Heart right ventricle (tissue), 16 donors: ENCODE data around the gene HTR3C. TPM values are rescaled to one million over a fixed set of nuclear protein-coding genes. Genes with fewer than 3 reads are reported as not detected.
"Not testable (repeated sequence)": the region's sequence is repeated elsewhere in the genome, so short reads cannot be mapped to it uniquely, and the experiment has no call there.

Experiments used
- ATAC-seq, 8 donors: fragments of 200-7000 bp; cut with Tn5 transposase; one replicate each; pipeline ENCODE4 v1.9.1; 2020; ENCODE audit warnings: mild to moderate bottlenecking in 8 of 8, moderate library complexity in 8 of 8, moderate number of reproducible peaks in 1 of 8
- DNase-seq, 2 donors: peaks; one replicate each; pipeline ENCODE4 v3.0.0-alpha.2; 2020
- H3K27ac ChIP-seq, 10 donors: fragments of 200-600 bp; sonication (generic) in 2 of 10; one replicate each; pipeline versions ENCODE4 v1.5.0 to v1.8.0; 2020 to 2022; ENCODE audit warnings: mild to moderate bottlenecking in 3 of 10
- H3K27me3 ChIP-seq, 7 donors: fragments of 200-600 bp; one replicate each; pipeline ENCODE4 v1.8.0; 2021 to 2022; ENCODE audit warnings: mild to moderate bottlenecking in 2 of 7
- H3K36me3 ChIP-seq, 9 donors: fragments of 200-600 bp; sonication (generic) in 1 of 9; one replicate each; pipeline versions ENCODE4 v1.5.0 to v1.8.0; 2020 to 2022; ENCODE audit warnings: mild to moderate bottlenecking in 2 of 9
- H3K4me1 ChIP-seq, 9 donors: fragments of 200-600 bp; sonication (generic) in 1 of 9; one replicate each; pipeline versions ENCODE4 v1.5.0 to v1.8.0; 2020 to 2022; ENCODE audit warnings: mild to moderate bottlenecking in 4 of 9
- H3K4me3 ChIP-seq, 10 donors: fragments of 200-600 bp; sonication (generic) in 2 of 10; one replicate each; pipeline versions ENCODE4 v1.5.0 to v1.8.0; 2020 to 2022; ENCODE audit warnings: mild to moderate bottlenecking in 7 of 10, moderate library complexity in 2 of 10
- H3K9me3 ChIP-seq, 11 donors: fragments of 200-600 bp in 10 of 11; sonication (generic) in 2 of 11; one replicate each; pipeline versions ENCODE4 v1.5.0 to v1.8.0; 2013 to 2022; ENCODE audit warnings: mild to moderate bottlenecking in 2 of 11, control low read depth in 1 of 11, moderate library complexity in 1 of 11
- WGBS, 2 donors: extraction: QIAGEN DNeasy Blood & Tissue Kit; methylation state at CpG; one replicate each; pipeline ENCODE4 v1.1.7; 2013; ENCODE audit warnings: inconsistent platforms in 1 of 2; 5-methylcytosine and 5-hydroxymethylcytosine counted together
- intact Hi-C, 10 donors: fragments of 100-400 bp; cut with DNase I; formaldehyde crosslinking; loops; one replicate each; pipeline versions ENCODE4 v1.11.1 to v1.14.2; 2022
- polyA plus RNA-seq, 2 donors: library from polyadenylated mRNA; stranded (reverse); fragments of 200-250 nt; gene quantifications; one replicate each; pipeline ENCODE4 v1.2.3, GENCODE V29; 2013
- total RNA-seq, 10 donors: library from RNA; stranded (reverse); fragmentation: NEBNext Ultra II Directional in 3 of 10; extraction: Animal tissue kit (Norgen Biotek cat#: 25700) in 3 of 10; gene quantifications; one replicate each; pipeline versions ENCODE4 v1.2.1 to v1.2.4, GENCODE V29; 2021 to 2023
- TF ChIP-seq, protein P1 (sequence below), 9 donors: fragments of 200-600 bp; sonication (generic) in 2 of 9; IDR thresholded peaks; one replicate each; pipeline versions ENCODE4 v1.5.0 to v1.8.0; 2021 to 2022; ENCODE audit warnings: antibody characterized with exemption in 9 of 9, mild to moderate bottlenecking in 5 of 9, moderate library complexity in 1 of 9
- donor health status: Arrhythmogenic right ventricular cardiomyopathy.
- donor health status: ischemic (EF 13 %, LVEDD 7.1; RV severe dilation, severe dysfunction).
- donor health status: healthy with polysubstance abuse.
- donor health status: DM: no; HTN: yes; CAD: no.
- donor health status: DM: no; HTN: no; CAD: no.
- donor health status: ischemic (EF 25% LVEDD 6.9; RV normal size, moderate dysfunction).
- donor health status: ischemic (EF 25% LVEDD 5.7; RV mildly dilated, moderate dysfunction).
- donor health status: healthy.
- donor health status: DM: yes; HTN: yes; CAD: no.
- donor health status: Ischemic cardiomyopathy.
- donor health status: ischemic (EF 35%, LVEDD 5.7; RV mildly dilated, moderate dysfunction).
- donor health status: nonischemic (EF 11% LVEDD 7.7; RV severe dilation, severe dysfunction).
- donor health status: DM: yes; HTN: yes; CAD: no.
- donor health status: PGD.
- donor health status: ischemic (EF 29% LVEDD 5.4; RV normal size, mild dysfunction).
- donor health status: nonischemic (EF 23%, LVEDD 6.1; RV moderate dilation, normal function).

Gene HTR3C
- total and polyA plus RNA-seq, 12 donors, result not detected

DNA sequence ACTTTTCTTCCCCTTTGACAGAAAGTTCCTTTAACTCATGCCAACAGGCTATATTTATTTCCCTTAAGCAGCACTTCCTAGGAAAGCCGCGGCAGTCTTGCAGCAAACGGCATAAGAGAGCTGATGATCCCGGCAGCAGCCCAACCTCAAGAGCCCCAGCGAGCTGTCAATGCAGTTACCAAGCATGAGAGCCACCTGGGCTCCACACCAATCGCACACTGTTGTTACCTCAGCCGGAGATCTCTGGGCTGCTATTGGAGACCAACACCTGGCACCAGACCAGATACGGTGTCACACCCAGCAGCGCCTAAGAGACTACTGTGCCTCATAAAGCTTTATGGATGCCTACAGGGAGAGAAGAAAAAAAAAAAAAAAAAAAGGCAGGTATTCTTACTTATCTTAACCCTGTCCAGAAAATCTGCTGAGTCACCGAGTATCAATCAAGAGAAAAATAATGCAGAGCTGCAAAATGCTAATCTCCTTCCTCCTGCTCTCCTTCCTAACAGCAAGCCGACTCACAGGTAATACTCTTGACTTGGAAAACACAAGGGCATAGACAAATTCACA, 46.8 kb upstream of the HTR3C start:
- ATAC-seq (peak in 7 of 8 donors; percentile 49 to 85 (median 70)), DNase-seq (peak; percentile 44 to 66)
- no peaks in the 10 kb centered on the region for H3K9me3 ChIP-seq
- TF ChIP-seq, protein P1, sequence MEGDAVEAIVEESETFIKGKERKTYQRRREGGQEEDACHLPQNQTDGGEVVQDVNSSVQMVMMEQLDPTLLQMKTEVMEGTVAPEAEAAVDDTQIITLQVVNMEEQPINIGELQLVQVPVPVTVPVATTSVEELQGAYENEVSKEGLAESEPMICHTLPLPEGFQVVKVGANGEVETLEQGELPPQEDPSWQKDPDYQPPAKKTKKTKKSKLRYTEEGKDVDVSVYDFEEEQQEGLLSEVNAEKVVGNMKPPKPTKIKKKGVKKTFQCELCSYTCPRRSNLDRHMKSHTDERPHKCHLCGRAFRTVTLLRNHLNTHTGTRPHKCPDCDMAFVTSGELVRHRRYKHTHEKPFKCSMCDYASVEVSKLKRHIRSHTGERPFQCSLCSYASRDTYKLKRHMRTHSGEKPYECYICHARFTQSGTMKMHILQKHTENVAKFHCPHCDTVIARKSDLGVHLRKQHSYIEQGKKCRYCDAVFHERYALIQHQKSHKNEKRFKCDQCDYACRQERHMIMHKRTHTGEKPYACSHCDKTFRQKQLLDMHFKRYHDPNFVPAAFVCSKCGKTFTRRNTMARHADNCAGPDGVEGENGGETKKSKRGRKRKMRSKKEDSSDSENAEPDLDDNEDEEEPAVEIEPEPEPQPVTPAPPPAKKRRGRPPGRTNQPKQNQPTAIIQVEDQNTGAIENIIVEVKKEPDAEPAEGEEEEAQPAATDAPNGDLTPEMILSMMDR (IDR thresholded peaks at IDR 0.05), result no peak
- H3K27ac ChIP-seq, result peak overlapping the region in 6 of 10 donors; percentile 24 to 79 (median 37)
- H3K27me3 ChIP-seq, result no peaks in the 10 kb centered on the region
- WGBS, 2 donors, result 21 to 23% methylated on average over 11 of the region's 11 CpGs
- intact Hi-C loops, result loop anchor here in 1 of 10 donors (10.0 kb wide), 1 partner anchor 111 kb away; no protein-coding TSS in a partner anchor
- H3K4me1 ChIP-seq, result peaks cover 0 to 71% (median 51%) of the 10 kb centered on the region in 9 donors
- H3K4me3 ChIP-seq, result peak overlapping the region in 5 of 10 donors; percentile 18 to 44 (median 27)
- peaks cover 0 to 34% (median 0%) of the 10 kb centered on the region in 9 donors for H3K36me3 ChIP-seq

DNA sequence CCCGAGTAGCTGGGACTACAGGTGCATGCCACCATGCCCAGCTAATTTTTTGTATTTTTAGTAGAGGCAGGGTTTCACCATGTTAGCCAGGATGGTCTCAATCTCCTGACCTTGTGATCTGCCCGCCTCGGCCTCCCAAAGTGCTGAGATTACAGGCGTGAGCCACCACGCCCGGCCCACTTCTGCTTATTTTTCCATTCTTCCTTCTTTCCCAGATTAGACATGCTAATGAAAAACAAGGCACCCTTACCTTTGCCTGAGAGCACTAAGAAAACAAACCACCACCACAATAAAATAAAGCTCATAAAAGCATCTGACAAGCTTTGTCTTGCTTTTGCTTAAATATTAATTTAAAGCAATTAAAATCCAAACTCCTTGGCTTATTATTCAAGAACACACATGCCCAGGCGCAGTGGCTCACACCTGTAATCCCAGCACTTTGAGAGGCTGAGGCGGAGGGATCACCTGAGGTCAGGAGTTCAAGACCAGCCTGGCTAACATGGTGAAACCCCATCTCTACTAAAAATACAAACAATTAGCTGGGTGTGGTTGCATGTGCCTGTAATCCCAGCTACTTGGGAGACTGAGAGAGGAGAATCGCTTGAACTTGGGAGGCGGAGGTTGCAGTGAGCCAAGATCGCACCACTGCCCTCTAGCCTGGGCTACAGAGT, 45.6 kb upstream of the HTR3C start:
- not testable (repeated sequence) for H3K4me3 ChIP-seq, DNase-seq, H3K27me3 ChIP-seq, ATAC-seq, H3K9me3 ChIP-seq
- peak overlapping the region in 3 of 10 donors; percentile 40 to 79 (median 47) for H3K27ac ChIP-seq
- H3K4me1 ChIP-seq, result peaks cover 0 to 58% (median 40%) of the 10 kb centered on the region in 9 donors
- WGBS, 2 donors, result 89 to 95% methylated on average over 11 of the region's 11 CpGs
- H3K36me3 ChIP-seq, result peaks cover 0 to 46% (median 0%) of the 10 kb centered on the region in 9 donors
- intact Hi-C loops, result loop anchor here in 1 of 10 donors (10.0 kb wide), 1 partner anchor 112 kb away; no protein-coding TSS in a partner anchor

DNA sequence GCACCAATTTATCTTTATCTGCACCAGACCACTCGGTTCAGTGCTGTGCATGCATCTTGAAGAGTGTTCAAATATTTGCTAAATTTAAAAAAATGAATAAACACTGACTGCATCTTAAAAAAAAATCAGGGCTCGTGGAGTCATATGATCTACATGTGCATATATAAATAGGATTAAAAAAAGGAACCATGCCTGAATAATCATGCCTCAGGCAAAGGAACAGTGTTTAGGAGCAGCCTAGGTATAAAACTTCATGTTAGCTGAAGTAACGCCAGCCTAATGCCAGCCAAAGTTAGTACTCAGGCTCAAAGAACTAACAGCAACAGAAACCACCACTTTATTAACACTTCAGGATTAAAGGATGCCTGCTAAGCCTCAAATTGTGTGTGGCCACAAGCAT, 44.7 kb upstream of the HTR3C start:
- peaks cover 0 to 53% (median 0%) of the 10 kb centered on the region in 9 donors for H3K36me3 ChIP-seq

DNA sequence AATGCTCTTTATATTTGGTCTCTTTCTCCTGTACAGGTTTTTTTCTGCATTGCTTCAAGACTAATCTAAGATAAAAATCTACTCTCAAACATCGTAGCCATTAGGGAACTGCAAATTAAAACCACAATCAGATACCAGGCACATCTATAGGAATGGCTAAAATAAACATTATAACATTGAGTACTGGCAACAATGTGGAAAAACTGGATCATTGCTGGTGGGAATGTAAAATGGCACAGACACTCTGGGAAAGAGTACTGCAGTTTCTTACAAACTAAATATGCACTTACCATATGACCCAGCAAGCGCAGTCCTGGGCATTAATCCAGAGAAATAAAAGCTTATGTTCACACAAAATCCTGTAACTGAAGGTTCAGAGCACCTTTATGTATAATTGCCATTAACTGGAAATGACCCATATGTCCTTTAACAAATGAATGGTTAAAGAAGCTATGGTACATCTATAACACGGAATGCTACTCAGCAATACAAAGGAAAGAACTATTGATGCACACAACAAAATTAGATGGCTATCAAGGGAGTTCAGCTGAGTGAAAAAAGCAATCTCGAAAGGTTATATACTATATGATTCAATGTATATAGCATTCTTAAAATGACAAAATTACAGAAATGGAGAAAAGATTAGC, 41.5 kb upstream of the HTR3C start:
- DNase-seq (no peak), ATAC-seq (no peak)
- no peak overlapping the region for H3K4me3 ChIP-seq
- no peaks in the 10 kb centered on the region for H3K27me3 ChIP-seq
- H3K9me3 ChIP-seq, result no peaks in the 10 kb centered on the region
- 94% methylated on average over 4 of the region's 4 CpGs for WGBS, 2 donors
- H3K4me1 ChIP-seq, result peaks cover 0 to 33% (median 13%) of the 10 kb centered on the region in 9 donors
- TF ChIP-seq, protein P1 (IDR thresholded peaks at IDR 0.05), result no peak
- H3K36me3 ChIP-seq, result peaks cover 0 to 65% (median 0%) of the 10 kb centered on the region in 9 donors
- intact Hi-C loops, result loop anchor here in 3 of 10 donors (10.0 kb wide), 3 partner anchors 117 to 233 kb away; partner anchors contain the start of genes ALG3 (in 1 of the 3), EEF1AKMT4 (in 1 of the 3) and EIF2B5 (in 1 of the 3)
- H3K27ac ChIP-seq, result no peak overlapping the region

More for the DNA sequence above, 44.7 kb upstream of the HTR3C start:
- TF ChIP-seq, protein P1 (IDR thresholded peaks at IDR 0.05), result no peak
- Histone ChIP-seq H3K27ac (peak overlapping the region in 1 of 10 donors; percentile 5), H3K9me3 (no peaks in the 10 kb centered on the region), H3K27me3 (no peaks in the 10 kb centered on the region), H3K4me1 (peaks cover 0 to 53% (median 37%) of the 10 kb centered on the region in 9 donors), H3K4me3 (no peak overlapping the region)
- 72 to 73% methylated on average over 3 of the region's 3 CpGs for WGBS, 2 donors
- DNase-seq (no peak), ATAC-seq (no peak)
- intact Hi-C loops, result loop anchor here in 1 of 10 donors (10.0 kb wide), 1 partner anchor 113 kb away; no protein-coding TSS in a partner anchor
